Astrocyte of the spinal cord (primary cell): Measurements from ENCODE around the gene TMEM19.

Experiments used
- DNase-seq: peaks from one replicate; pipeline ENCODE4 v3.0.0; 2011; ENCODE audit warnings: low read depth, low spot score
- H3K4me3 ChIP-seq: 2 replicates; pipeline ENCODE4 v1.5.1; 2011; ENCODE audit warnings: low read depth, mild to moderate bottlenecking, low read length, moderate library complexity
- CTCF ChIP-seq: IDR thresholded peaks from 2 replicates; pipeline ENCODE4 v1.5.1; 2012; ENCODE audit warnings: low read depth, mild to moderate bottlenecking, low read length, inconsistent platforms
- in situ Hi-C: cut with HindIII; loops from 2 replicates; pipeline ENCODE4 v1.10.0; 2017; ENCODE audit warnings: low sequenced_read_pairs

The TMEM19 gene

GRCh38 chr12:71726548-71726947, 40.7 kb downstream of the TMEM19 start:
- in situ Hi-C loops: no loop called here
- H3K4me3 ChIP-seq: no peak overlapping the region
- no peak for TF ChIP-seq CTCF
- no peak for DNase-seq

GRCh38 chr12:71727958-71728357, 42.1 kb downstream of the TMEM19 start:
- no peak for DNase-seq
- no peak for TF ChIP-seq CTCF
- in situ Hi-C loops: no loop called here
- H3K4me3 ChIP-seq: no peak overlapping the region

- H3K4me3 ChIP-seq: no peak overlapping the region
- TF ChIP-seq CTCF: no peak
- in situ Hi-C loops: no loop called here
- DNase-seq: no peak
Observed at GRCh38 chr12:71730936-71731335, 45.1 kb downstream of the TMEM19 start.

- no peak overlapping the region for H3K4me3 ChIP-seq
- in situ Hi-C loops: no loop called here
- peak; percentile 20 for DNase-seq
- no peak for TF ChIP-seq CTCF
Observed at GRCh38 chr12:71731439-71732356, 45.8 kb downstream of the TMEM19 start.

GRCh38 chr12:71732357-71732712, 46.5 kb downstream of the TMEM19 start:
- no peak for TF ChIP-seq CTCF
- no peak overlapping the region for H3K4me3 ChIP-seq
- in situ Hi-C loops: no loop called here

GRCh38 chr12:71737197-71737596, 51.3 kb downstream of the TMEM19 start:
- H3K4me3 ChIP-seq: no peak overlapping the region
- TF ChIP-seq CTCF: no peak
- no peak for DNase-seq
- in situ Hi-C loops: no loop called here

More at GRCh38 chr12:71732357-71732712, 46.5 kb downstream of the TMEM19 start:
- DNase-seq: no peak
